ENCODE results near the gene CAMTA1. TPM values are rescaled to one million over a fixed set of nuclear protein-coding genes. Genes with fewer than 3 reads are reported as not detected.

CAMTA1 gene
- total RNA-seq, 1 experiment from 2014 or later = 60.0 TPM

DNA sequence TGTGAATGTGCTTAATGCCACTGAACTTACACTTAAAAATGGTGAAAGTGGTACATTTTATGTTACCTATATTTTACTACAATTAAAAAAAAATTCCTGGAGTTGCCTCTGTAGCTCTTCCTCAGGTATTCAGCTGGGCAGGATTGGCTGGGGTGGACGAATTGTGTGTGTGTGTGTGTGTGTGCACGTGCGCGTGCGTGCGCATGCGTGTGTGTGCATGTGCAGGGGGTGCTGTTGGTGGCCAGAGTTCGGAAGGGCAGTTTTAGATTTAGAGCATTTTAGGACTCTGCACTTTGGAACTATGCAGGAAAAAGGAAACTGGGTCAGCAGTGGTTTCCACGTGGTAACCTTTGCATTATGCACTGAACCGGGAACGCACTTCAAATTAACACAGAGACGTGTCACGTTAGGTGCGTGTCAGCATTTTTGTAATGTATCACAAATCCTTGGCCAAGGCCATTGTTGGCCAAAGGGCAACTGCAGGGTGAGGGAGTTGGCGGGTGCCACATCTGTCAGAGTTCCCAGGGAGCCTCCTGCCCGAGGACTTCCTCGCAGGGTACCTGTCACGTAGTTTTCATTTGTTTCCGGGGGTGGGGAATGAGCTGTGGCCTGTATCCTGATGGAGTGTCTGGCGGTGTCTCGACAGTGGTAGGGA lies 312.8 kb downstream of the CAMTA1 start:
- ChIA-PET CTCF (interaction anchor here (1.2 kb wide), 1 partner anchor 56 kb away, joined by 3 read pairs; no protein-coding TSS in a partner anchor), POLR2A (no interaction called here)
- Mint-ChIP-seq H3K36me3 (ENCODE audit: insufficient read depth, unreplicated experiment) (no peaks in the 10 kb centered on the region), H3K4me3 (ENCODE audit: unreplicated experiment) (no peak overlapping the region), H3K27me3 (ENCODE audit: insufficient read depth, unreplicated experiment) (peaks cover 31% of the 10 kb centered on the region), H3K4me1 (ENCODE audit: low read depth, unreplicated experiment) (no peaks in the 10 kb centered on the region), H3K27ac (ENCODE audit: unreplicated experiment) (no peak overlapping the region), H3K9me3 (ENCODE audit: unreplicated experiment) (no peaks in the 10 kb centered on the region)
- no peaks in the 10 kb centered on the region for H3K4me1 ChIP-seq
- TF ChIP-seq, protein P1, sequence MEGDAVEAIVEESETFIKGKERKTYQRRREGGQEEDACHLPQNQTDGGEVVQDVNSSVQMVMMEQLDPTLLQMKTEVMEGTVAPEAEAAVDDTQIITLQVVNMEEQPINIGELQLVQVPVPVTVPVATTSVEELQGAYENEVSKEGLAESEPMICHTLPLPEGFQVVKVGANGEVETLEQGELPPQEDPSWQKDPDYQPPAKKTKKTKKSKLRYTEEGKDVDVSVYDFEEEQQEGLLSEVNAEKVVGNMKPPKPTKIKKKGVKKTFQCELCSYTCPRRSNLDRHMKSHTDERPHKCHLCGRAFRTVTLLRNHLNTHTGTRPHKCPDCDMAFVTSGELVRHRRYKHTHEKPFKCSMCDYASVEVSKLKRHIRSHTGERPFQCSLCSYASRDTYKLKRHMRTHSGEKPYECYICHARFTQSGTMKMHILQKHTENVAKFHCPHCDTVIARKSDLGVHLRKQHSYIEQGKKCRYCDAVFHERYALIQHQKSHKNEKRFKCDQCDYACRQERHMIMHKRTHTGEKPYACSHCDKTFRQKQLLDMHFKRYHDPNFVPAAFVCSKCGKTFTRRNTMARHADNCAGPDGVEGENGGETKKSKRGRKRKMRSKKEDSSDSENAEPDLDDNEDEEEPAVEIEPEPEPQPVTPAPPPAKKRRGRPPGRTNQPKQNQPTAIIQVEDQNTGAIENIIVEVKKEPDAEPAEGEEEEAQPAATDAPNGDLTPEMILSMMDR (IDR thresholded peaks at IDR 0.05; ENCODE audit: insufficient read depth in 1 of 2, low read depth in 1 of 2, low read length in 1 of 2, severe bottlenecking in 1 of 2, unreplicated experiment in 1 of 2) = no peak
- no peak for DNase-seq
- intact Hi-C loops (cut with micrococcal nuclease; ENCODE audit: unreplicated experiment) = no loop called here
- H3K9me3 ChIP-seq = no peaks in the 10 kb centered on the region
- no peak overlapping the region for H3K4me3 ChIP-seq (ENCODE audit: low read depth, low read length)
- no TSS peak for BruUV-seq (replicated peaks)
- H3K36me3 ChIP-seq (ENCODE audit: control insufficient read depth, insufficient read depth, low read length) = no peaks in the 10 kb centered on the region
- H3K27me3 ChIP-seq (replicated peaks; ENCODE audit: control insufficient read depth, insufficient read depth, low read length) = no peaks in the 10 kb centered on the region; the same call in 1 of the 2 replicates

DNA sequence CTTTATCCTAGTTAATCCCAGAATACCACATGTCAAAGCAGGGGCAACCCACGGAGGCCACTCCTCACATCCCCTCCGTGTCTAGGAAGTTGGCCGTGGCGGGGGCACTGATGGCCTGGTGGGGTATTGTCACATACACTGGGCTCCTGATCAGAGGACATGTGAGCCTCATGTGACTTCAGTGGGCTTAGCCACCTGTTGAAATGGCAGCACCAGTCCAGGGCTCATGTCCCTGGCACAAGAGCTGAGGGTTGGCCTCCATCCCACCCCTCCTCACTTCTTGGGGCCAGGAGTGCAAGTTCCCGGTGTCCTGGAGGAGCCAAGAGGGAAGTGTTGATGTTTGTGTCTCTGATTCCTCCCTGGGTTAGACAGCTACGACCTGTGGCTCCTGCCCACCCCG lies 313.4 kb downstream of the CAMTA1 start:
- Histone ChIP-seq H3K36me3 (ENCODE audit: control insufficient read depth, insufficient read depth, low read length) (no peaks in the 10 kb centered on the region), H3K27me3 (replicated peaks; ENCODE audit: control insufficient read depth, insufficient read depth, low read length) (no peaks in the 10 kb centered on the region; the same call in 1 of the 2 replicates), H3K9me3 (no peaks in the 10 kb centered on the region), H3K4me1 (no peaks in the 10 kb centered on the region), H3K4me3 (ENCODE audit: low read depth, low read length) (no peak overlapping the region)
- no peaks in the 10 kb centered on the region for H3K9me3 Mint-ChIP-seq (ENCODE audit: unreplicated experiment)
- intact Hi-C loops (cut with micrococcal nuclease; ENCODE audit: unreplicated experiment) = no loop called here
- no peaks in the 10 kb centered on the region for H3K4me1 Mint-ChIP-seq (ENCODE audit: low read depth, unreplicated experiment)
- no TSS peak for BruUV-seq (replicated peaks)
- ChIA-PET POLR2A (no interaction called here), CTCF (no interaction called here)
- DNase-seq = no peak
- no peak overlapping the region for H3K4me3 Mint-ChIP-seq (ENCODE audit: unreplicated experiment)
- H3K36me3 Mint-ChIP-seq (ENCODE audit: insufficient read depth, unreplicated experiment) = no peaks in the 10 kb centered on the region
- TF ChIP-seq, protein P1 (IDR thresholded peaks at IDR 0.05; ENCODE audit: insufficient read depth in 1 of 2, low read depth in 1 of 2, low read length in 1 of 2, severe bottlenecking in 1 of 2, unreplicated experiment in 1 of 2) = no peak
- peaks cover 31% of the 10 kb centered on the region for H3K27me3 Mint-ChIP-seq (ENCODE audit: insufficient read depth, unreplicated experiment)
- no peak overlapping the region for H3K27ac Mint-ChIP-seq (ENCODE audit: unreplicated experiment)

DNA sequence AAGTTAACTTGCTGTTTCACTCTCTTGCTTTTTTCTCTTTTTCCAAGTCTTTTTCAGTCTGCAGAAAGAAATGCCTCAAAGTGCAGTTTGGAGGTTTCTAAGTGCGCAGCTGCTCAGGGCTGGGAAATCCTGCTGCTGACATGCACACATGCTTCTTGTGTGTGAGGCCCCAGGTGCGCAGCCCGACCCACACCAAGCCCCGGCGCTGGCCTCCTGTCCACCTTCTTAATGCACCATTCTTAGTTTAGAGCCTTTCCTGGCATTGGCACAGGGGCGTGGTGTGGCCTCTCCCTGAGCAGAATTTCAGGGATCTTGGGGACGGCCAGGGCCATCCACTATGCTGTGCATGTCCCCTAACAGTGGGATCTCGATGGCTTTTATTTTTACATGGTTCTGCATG lies 315.2 kb downstream of the CAMTA1 start:
- Histone ChIP-seq H3K27me3 (replicated peaks; ENCODE audit: control insufficient read depth, insufficient read depth, low read length) (no peaks in the 10 kb centered on the region), H3K4me1 (no peaks in the 10 kb centered on the region), H3K9me3 (no peaks in the 10 kb centered on the region), H3K36me3 (ENCODE audit: control insufficient read depth, insufficient read depth, low read length) (no peaks in the 10 kb centered on the region), H3K4me3 (ENCODE audit: low read depth, low read length) (no peak overlapping the region)
- BruUV-seq (replicated peaks) = no TSS peak
- ChIA-PET CTCF (no interaction called here), POLR2A (no interaction called here)
- no peak for DNase-seq
- TF ChIP-seq, protein P1 (IDR thresholded peaks at IDR 0.05; ENCODE audit: insufficient read depth in 1 of 2, low read depth in 1 of 2, low read length in 1 of 2, severe bottlenecking in 1 of 2, unreplicated experiment in 1 of 2) = no peak
- intact Hi-C loops (cut with micrococcal nuclease; ENCODE audit: unreplicated experiment) = no loop called here
- Mint-ChIP-seq H3K9me3 (ENCODE audit: unreplicated experiment) (no peaks in the 10 kb centered on the region), H3K27ac (ENCODE audit: unreplicated experiment) (no peak overlapping the region), H3K27me3 (ENCODE audit: insufficient read depth, unreplicated experiment) (peaks cover 25% of the 10 kb centered on the region), H3K4me3 (ENCODE audit: unreplicated experiment) (no peak overlapping the region), H3K36me3 (ENCODE audit: insufficient read depth, unreplicated experiment) (no peaks in the 10 kb centered on the region), H3K4me1 (ENCODE audit: low read depth, unreplicated experiment) (no peaks in the 10 kb centered on the region)
